Trophoblast cell (in vitro differentiated cells and primary cell): ENCODE results near the gene SPTB.

Experiments used
- DNase-seq, 2 donors: peaks; one replicate each; pipeline ENCODE4 v3.0.0-alpha.2; 2016
- H2AFZ ChIP-seq: 2 replicates; pipeline ENCODE4 v1.6.1; 2013; ENCODE audit warnings: low read length, moderate library complexity, mild to moderate bottlenecking; ENCODE audit not compliant: insufficient read depth, poor library complexity
- H2AK5ac ChIP-seq: 2 replicates; pipeline ENCODE4 v1.6.1; 2013; ENCODE audit warnings: mild to moderate bottlenecking, low read length
- H2BK120ac ChIP-seq: 2 replicates; pipeline ENCODE4 v1.6.1; 2013; ENCODE audit warnings: low read length, mild to moderate bottlenecking, moderate library complexity; ENCODE audit not compliant: insufficient read depth, poor library complexity
- H2BK12ac ChIP-seq: 2 replicates; pipeline ENCODE4 v1.6.1; 2013; ENCODE audit warnings: mild to moderate bottlenecking, low read length, moderate library complexity
- H2BK5ac ChIP-seq: 2 replicates; pipeline ENCODE4 v1.6.1; 2013; ENCODE audit warnings: low read length, low read depth, moderate library complexity, mild to moderate bottlenecking; ENCODE audit not compliant: poor library complexity
- H3K14ac ChIP-seq: 2 replicates; pipeline ENCODE4 v1.6.1; 2013; ENCODE audit warnings: mild to moderate bottlenecking, low read length
- H3K18ac ChIP-seq: 2 replicates; pipeline ENCODE4 v1.6.1; 2013; ENCODE audit warnings: mild to moderate bottlenecking, low read length
- H3K23ac ChIP-seq: 2 replicates; pipeline ENCODE4 v1.6.1; 2013; ENCODE audit warnings: low read length
- H3K27ac ChIP-seq: 2 replicates; pipeline ENCODE4 v1.5.1; 2013; ENCODE audit warnings: low read depth, mild to moderate bottlenecking, inconsistent platforms, low read length, moderate library complexity
- H3K27me3 ChIP-seq: 2 replicates; pipeline ENCODE4 v1.6.1; 2013; ENCODE audit warnings: inconsistent platforms, mild to moderate bottlenecking, low read length, moderate library complexity; ENCODE audit not compliant: insufficient read depth
- H3K36me3 ChIP-seq, 2 experiments: 1 replicate in 1 of 2; 2 replicates in 1 of 2; pipeline ENCODE4 v1.6.1; 2013; ENCODE audit warnings: low read length in 2 of 2, mild to moderate bottlenecking in 2 of 2, moderate library complexity in 1 of 2; ENCODE audit not compliant: insufficient read depth in 2 of 2, control insufficient read depth in 1 of 2
- H3K4ac ChIP-seq: 2 replicates; pipeline ENCODE4 v1.6.1; 2013; ENCODE audit warnings: low read depth, mild to moderate bottlenecking, low read length, moderate library complexity
- H3K4me1 ChIP-seq, 2 experiments: 1 replicate in 1 of 2; 2 replicates in 1 of 2; pipeline ENCODE4 v1.6.1; 2013; ENCODE audit warnings: low read length in 2 of 2, mild to moderate bottlenecking in 2 of 2, moderate library complexity in 1 of 2; ENCODE audit not compliant: insufficient read depth in 2 of 2, control insufficient read depth in 1 of 2
- H3K4me2 ChIP-seq: 2 replicates; pipeline ENCODE4 v1.6.1; 2013; ENCODE audit warnings: inconsistent platforms, mild to moderate bottlenecking, low read length, moderate library complexity
- H3K4me3 ChIP-seq: 2 replicates; pipeline ENCODE4 v1.5.1; 2013; ENCODE audit warnings: mild to moderate bottlenecking, low read depth, low read length, inconsistent platforms
- H3K79me1 ChIP-seq: one replicate; pipeline ENCODE4 v1.6.1; 2013; ENCODE audit warnings: low read length
- H3K79me2 ChIP-seq: 2 replicates; pipeline ENCODE4 v1.6.1; 2013; ENCODE audit warnings: low read length, mild to moderate bottlenecking; ENCODE audit not compliant: control insufficient read depth, insufficient read depth, poor library complexity
- H3K9ac ChIP-seq: 2 replicates; pipeline ENCODE4 v1.6.1; 2013; ENCODE audit warnings: mild to moderate bottlenecking, low read length
- H3K9me3 ChIP-seq: 2 replicates; pipeline ENCODE4 v1.6.1; 2013; ENCODE audit warnings: low read depth, mild to moderate bottlenecking, control low read depth, inconsistent platforms, low read length; ENCODE audit not compliant: insufficient read depth
- H4K12ac ChIP-seq: 2 replicates; pipeline ENCODE4 v1.6.1; 2013; ENCODE audit warnings: low read depth, mild to moderate bottlenecking, low read length, moderate library complexity
- H4K8ac ChIP-seq: 2 replicates; pipeline ENCODE4 v1.6.1; 2013; ENCODE audit warnings: low read depth, mild to moderate bottlenecking, low read length, moderate library complexity
- H4K91ac ChIP-seq: one replicate; pipeline ENCODE4 v1.6.1; 2013; ENCODE audit warnings: low read depth, mild to moderate bottlenecking, low read length, moderate library complexity
- WGBS: extraction: QIAGEN DNeasy Blood & Tissue Kit; methylation state at CpG from one replicate; pipeline ENCODE4 v1.1.7; 2013; ENCODE audit warnings: missing lambda C conversion rate; ENCODE audit not compliant: insufficient read length, insufficient coverage; ENCODE audit errors: extremely low coverage; 5-methylcytosine and 5-hydroxymethylcytosine counted together

The SPTB gene

DNA sequence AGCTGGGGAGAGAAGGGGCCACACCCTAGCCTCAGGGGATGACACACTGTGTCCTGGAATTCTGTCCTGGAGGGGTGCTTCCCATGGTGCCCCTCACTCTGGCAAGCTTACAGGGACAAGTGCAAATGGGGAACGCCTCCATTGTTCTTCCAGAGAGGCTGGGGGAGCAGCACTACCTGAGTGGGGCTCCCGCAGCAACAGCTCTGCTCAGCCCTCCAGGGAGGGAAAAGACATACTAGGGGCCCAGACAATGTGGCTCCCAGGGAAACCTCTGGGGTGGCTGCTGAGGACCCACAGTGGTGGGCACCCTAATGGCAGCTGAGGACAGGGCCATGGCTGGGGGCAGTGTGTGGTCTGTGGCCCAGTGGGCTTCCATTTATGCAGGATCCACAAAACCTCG, 106.1 kb downstream of the SPTB start:
- H3K9me3 ChIP-seq, result peaks cover 22% of the 10 kb centered on the region
- no peak overlapping the region for H4K8ac ChIP-seq
- no peak overlapping the region for H3K27ac ChIP-seq
- DNase-seq, result no peak
- H3K36me3 ChIP-seq, result no peaks in the 10 kb centered on the region
- H2AFZ ChIP-seq, result no peak overlapping the region
- H3K18ac ChIP-seq, result no peak overlapping the region
- no CpG with 5 or more reads among the region's 3 CpGs for WGBS
- no peak overlapping the region for H4K12ac ChIP-seq
- no peaks in the 10 kb centered on the region for H3K79me1 ChIP-seq
- no peak overlapping the region for H2BK5ac ChIP-seq
- H4K91ac ChIP-seq, result no peak overlapping the region
- H3K27me3 ChIP-seq, result no peaks in the 10 kb centered on the region
- H3K79me2 ChIP-seq, result no peaks in the 10 kb centered on the region
- no peaks in the 10 kb centered on the region for H3K4me1 ChIP-seq
- no peak overlapping the region for H3K4ac ChIP-seq
- no peak overlapping the region for H3K9ac ChIP-seq
- no peak overlapping the region for H2BK12ac ChIP-seq
- H3K4me3 ChIP-seq, result no peak overlapping the region
- H3K23ac ChIP-seq, result no peak overlapping the region
- H3K14ac ChIP-seq, result no peak overlapping the region
- H2AK5ac ChIP-seq, result no peak overlapping the region
- no peak overlapping the region for H2BK120ac ChIP-seq
- no peak overlapping the region for H3K4me2 ChIP-seq

DNA sequence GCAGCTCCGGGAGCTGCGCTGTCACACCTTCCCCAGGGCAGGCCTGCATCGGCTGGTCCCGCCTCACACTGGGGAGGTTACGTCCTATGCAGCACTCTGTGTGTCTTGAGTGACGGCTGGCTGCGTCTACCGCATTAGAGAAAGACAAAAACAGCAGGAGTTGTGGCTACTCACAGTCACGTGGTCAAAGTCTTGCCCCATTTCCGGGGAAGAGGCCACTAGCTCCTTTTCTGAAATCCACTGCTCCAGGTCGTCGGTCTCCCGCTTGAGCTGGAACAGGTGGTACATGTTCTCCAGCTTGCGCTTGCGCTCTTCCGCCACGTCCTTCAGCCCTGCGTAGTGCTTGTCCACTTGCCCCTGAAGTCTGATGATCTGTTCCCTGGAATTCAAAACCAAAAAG, 106.7 kb downstream of the SPTB start:
- no peak for DNase-seq
- no peak overlapping the region for H2BK5ac ChIP-seq
- no peak overlapping the region for H3K18ac ChIP-seq
- peaks cover 22% of the 10 kb centered on the region for H3K9me3 ChIP-seq
- no peaks in the 10 kb centered on the region for H3K36me3 ChIP-seq
- H3K4me2 ChIP-seq, result no peak overlapping the region
- H4K12ac ChIP-seq, result no peak overlapping the region
- H3K27ac ChIP-seq, result no peak overlapping the region
- no peak overlapping the region for H3K23ac ChIP-seq
- H3K14ac ChIP-seq, result no peak overlapping the region
- H2AFZ ChIP-seq, result no peak overlapping the region
- no peak overlapping the region for H3K4ac ChIP-seq
- H3K79me1 ChIP-seq, result no peaks in the 10 kb centered on the region
- H3K4me1 ChIP-seq, result no peaks in the 10 kb centered on the region
- H2BK120ac ChIP-seq, result no peak overlapping the region
- no peaks in the 10 kb centered on the region for H3K27me3 ChIP-seq
- no peak overlapping the region for H4K8ac ChIP-seq
- no CpG with 5 or more reads among the region's 18 CpGs for whole genome bisulfite sequencing
- H3K4me3 ChIP-seq, result no peak overlapping the region
- H3K79me2 ChIP-seq, result no peaks in the 10 kb centered on the region
- no peak overlapping the region for H4K91ac ChIP-seq
- H3K9ac ChIP-seq, result no peak overlapping the region
- H2AK5ac ChIP-seq, result no peak overlapping the region
- no peak overlapping the region for H2BK12ac ChIP-seq

DNA sequence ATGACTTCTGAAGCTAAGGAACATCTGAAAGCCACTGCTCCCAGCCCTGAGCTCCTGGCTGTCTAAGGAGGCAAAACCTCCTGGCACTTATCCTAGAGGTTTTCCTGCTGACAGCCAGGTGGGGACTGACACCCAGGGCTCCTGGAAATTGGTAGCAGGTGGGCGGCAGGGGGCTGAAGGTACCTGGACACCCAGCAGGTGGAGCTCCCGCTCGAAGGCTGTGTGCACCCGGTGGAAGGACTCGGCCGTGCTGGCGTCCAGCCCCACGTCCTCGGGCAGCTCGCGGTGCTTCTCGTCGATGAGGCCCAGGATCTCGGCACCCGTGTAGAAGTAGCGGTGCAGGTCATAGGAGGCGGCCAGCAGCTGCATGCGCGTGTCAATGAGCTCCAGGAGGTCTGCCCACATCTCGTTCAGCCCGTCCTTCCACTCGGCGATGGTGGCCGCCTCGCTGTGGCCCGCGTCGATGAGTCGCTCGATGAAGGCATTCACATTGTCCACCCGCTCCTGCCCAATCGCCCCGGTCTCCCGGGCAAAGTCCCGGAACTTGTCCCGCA, 107.2 kb downstream of the SPTB start:
- Histone ChIP-seq H4K12ac (no peak overlapping the region), H3K9ac (no peak overlapping the region), H3K4me2 (no peak overlapping the region)

DNA sequence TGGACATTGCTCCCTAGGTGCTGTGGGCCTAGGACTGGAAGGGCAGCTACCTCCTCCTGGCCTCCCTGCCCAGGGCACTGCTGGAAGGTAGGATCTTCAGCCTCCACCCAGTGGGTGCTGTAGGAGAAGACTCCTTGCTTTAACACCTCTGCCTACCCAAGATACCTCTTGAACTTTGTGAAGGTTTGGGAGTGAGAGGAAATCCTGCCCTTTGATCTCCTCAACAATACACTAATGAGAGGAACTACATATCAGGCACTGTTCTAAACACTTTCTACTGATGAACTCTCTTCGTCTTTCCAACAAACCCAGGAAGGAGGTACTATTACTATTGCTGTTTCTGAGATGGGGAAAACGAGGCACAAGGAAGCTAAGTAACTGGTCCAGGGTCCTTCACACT, 108.5 kb downstream of the SPTB start:
- no peak overlapping the region for H4K91ac ChIP-seq
- no CpG with 5 or more reads among the region's 2 CpGs for WGBS
- no peak overlapping the region for H2AK5ac ChIP-seq
- H2BK12ac ChIP-seq, result no peak overlapping the region
- no peak overlapping the region for H3K18ac ChIP-seq
- H2AFZ ChIP-seq, result no peak overlapping the region
- peaks cover 0 to 2% of the 10 kb centered on the region in 2 experiments for H3K4me1 ChIP-seq
- DNase-seq, result no peak
- no peak overlapping the region for H3K23ac ChIP-seq
- no peak overlapping the region for H3K14ac ChIP-seq
- no peak overlapping the region for H3K27ac ChIP-seq
- H4K12ac ChIP-seq, result no peak overlapping the region
- H2BK120ac ChIP-seq, result no peak overlapping the region
- no peak overlapping the region for H3K4ac ChIP-seq
- H3K4me2 ChIP-seq, result no peak overlapping the region
- no peaks in the 10 kb centered on the region for H3K36me3 ChIP-seq
- no peaks in the 10 kb centered on the region for H3K27me3 ChIP-seq
- H3K9me3 ChIP-seq, result peaks cover 22% of the 10 kb centered on the region
- H3K4me3 ChIP-seq, result no peak overlapping the region
- no peak overlapping the region for H3K9ac ChIP-seq
- no peaks in the 10 kb centered on the region for H3K79me2 ChIP-seq
- H3K79me1 ChIP-seq, result no peaks in the 10 kb centered on the region
- no peak overlapping the region for H2BK5ac ChIP-seq
- H4K8ac ChIP-seq, result no peak overlapping the region

More for the DNA sequence above, 107.2 kb downstream of the SPTB start:
- Histone ChIP-seq H3K79me2 (no peaks in the 10 kb centered on the region), H3K9me3 (peaks cover 22% of the 10 kb centered on the region), H2BK12ac (no peak overlapping the region), H2AK5ac (no peak overlapping the region), H3K4ac (no peak overlapping the region), H3K4me1 (no peaks in the 10 kb centered on the region), H3K27ac (no peak overlapping the region), H2AFZ (no peak overlapping the region), H2BK120ac (no peak overlapping the region), H3K36me3 (no peaks in the 10 kb centered on the region), H4K91ac (no peak overlapping the region), H3K18ac (no peak overlapping the region), H2BK5ac (no peak overlapping the region), H3K79me1 (no peaks in the 10 kb centered on the region), H4K8ac (no peak overlapping the region), H3K4me3 (no peak overlapping the region), H3K14ac (no peak overlapping the region), H3K23ac (no peak overlapping the region), H3K27me3 (no peaks in the 10 kb centered on the region)
- no CpG with 5 or more reads among the region's 36 CpGs for whole genome bisulfite sequencing
- no peak for DNase-seq
